CD4-positive, alpha-beta T cell treated with Interferon gamma for 1 hour (primary cell): ENCODE data around the gene PISD.

Experiments used
- DNase-seq: peaks from one replicate; pipeline ENCODE4 v3.0.0-alpha.2; 2020

Gene PISD

DNA sequence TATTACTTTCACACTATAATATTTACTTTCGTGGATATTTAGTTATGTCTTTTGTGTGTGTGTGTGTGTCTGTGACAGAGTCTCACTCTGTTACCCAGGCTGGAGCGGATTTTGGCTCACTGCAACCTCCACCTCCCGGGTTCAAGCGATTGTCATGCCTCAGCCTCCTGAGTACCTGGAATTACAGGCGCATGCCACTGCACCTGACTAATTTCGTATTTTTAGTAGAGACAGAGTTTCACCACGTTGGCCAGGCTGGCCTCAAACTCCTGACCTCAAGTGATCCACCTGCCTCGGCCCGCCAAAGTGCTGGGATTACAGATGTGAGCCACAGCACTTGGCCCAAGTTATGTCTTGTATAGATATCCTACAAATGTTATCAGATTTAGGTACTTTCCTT lies 9.9 kb downstream of the PISD start:
- no peak for DNase-seq

- no peak for DNase-seq
These were observed 10.4 kb downstream of the PISD start for GRCh38 chr22:31651664-31652063.

GRCh38 chr22:31650391-31650790 lies 11.6 kb downstream of the PISD start:
- DNase-seq = no peak

- no peak for DNase-seq
These were observed 14.3 kb downstream of the PISD start for GRCh38 chr22:31647523-31648320.

DNA sequence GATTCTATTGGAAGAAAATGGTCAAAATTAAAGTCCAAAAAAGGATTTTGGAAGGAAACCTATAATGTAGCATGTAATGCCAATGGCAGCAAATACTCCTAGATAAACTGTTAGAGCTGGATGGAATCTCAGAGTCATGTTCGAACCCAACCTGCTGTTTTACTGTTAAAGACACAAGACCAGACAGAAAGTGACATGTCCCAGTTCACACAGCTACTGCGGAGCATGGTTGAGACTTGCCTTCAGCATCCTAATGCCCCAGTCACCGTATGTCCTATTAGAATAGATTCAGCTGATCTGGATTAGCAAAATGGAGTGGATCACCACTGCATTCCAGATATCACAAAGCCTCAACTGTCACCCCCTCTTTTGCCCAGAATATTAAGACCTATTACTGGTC lies 14.9 kb downstream of the PISD start:
- no peak for DNase-seq

DNA sequence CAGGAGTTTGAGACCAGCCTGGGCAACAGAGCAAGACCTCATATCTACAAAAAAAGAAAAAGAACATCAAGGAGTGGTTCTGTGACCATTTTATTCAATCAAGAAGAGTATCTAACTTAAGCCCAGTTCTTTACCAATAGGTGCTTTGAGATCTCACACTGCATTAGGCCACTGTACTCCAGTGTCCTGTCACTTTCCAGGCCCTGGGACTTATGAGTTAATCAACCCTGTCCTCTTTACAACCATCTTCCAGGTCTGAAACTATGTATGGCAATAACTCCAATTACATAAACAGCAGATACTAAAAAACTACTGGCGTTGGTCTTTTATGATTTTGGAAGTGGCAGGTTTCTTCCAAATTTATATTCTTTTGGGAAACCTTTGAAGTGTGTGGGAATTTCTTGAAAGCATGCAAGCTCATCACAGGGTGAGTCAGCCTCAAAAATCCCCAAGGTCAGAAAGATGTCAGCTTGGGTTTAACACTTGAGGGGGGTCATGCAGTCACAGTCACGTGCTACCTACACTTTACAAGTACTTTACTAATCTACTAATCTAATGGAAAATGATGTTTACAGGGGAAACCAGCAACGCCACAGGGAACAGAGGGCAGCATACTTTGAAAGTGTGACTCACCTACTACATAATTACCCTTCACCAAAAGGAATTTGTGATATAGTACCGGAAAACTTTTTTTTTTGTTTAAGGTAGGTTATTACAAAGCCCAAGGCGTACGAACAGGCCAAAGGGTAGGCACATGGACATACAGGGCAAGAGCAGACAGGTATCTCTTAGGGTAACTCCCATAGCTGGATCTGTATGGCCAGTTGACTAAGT lies 15.6 kb downstream of the PISD start:
- DNase-seq = no peak

DNA sequence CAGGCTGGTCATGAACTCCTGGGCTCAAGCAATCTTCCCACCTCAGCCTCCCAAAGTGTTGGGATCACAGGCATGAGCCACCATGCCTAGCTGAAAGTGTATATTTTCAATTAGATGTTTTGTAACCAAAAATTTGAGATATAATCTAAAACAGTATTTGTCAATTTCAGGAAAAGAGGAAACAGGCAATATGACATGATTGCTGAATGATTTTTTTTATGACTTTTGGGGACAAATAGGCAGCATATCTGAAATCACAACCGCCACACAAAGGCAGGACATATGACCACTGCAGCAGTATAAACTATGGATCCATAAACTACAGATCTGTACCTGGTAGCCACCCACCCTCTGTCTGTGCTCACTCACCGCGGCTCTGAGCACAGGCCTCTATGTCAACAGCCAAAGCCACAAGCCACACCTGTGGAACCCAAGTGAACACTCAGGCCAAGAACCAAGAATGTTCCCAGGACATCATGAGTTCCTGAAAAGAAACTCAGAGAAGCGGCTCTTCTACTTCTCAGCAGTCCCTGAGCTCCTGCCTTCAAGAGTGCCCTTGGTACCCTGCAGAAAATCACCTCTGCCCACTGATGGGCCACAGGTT lies 22.5 kb downstream of the PISD start:
- no peak for DNase-seq

GRCh38 chr22:31637891-31638618 lies 24.0 kb downstream of the PISD start:
- DNase-seq = peak; percentile 59

- DNase-seq = peak; percentile 53
These were observed 24.5 kb downstream of the PISD start for GRCh38 chr22:31637447-31637890.

GRCh38 chr22:31635638-31636306 lies 26.2 kb downstream of the PISD start:
- DNase-seq = no peak

GRCh38 chr22:31631436-31631835 lies 30.6 kb downstream of the PISD start:
- DNase-seq = no peak

DNA sequence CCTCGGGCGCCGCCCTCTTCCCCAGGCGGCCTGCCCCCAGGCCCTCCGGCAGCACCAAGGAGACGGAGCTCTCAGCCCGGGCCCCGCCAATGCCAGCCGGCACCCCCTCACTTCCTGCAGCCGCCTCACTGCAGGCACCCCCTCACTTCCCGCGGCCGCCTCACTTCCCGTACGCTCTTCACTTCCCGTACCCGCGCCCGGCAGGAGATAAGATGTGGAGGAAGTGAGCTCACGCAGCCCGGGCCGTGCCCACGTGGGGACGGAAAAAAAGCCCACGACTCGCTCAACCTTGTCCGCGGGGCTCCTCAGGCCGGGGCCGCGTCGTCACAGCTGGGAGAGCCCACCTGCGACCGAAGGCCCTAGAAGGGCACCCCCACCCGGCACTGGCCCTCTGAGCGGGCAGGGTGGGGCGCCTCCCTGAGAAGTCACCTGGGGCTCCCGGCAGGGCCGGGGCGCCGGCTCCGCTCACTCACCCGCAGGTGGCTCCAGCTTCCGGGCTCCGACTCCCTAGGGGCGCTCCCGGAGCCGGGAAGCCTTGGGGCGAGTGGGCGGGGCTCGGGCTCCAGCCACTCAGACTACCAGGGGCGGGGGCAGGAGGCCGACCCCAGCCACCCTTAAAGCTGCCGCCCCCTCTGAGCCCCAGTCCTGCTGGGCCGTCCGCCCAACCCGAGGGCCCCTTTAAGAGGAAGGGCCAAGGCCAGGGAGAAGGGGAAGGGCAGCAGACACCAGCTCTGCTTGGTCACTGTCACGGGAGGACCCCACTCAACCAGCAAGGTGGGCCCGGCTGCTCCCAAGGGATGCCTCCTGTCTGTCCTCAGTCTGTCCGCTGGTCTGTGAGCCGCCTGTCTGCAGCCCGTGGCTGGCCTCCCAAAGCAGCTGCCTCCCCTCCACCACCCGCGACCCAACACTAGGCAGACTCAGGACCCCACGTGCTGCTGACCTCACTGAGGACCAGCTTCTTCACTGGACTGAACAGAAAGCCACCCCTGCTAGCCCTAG lies 31.4 kb downstream of the PISD start:
- DNase-seq = peak; percentile 91

- DNase-seq = no peak
These were observed 32.3 kb downstream of the PISD start for GRCh38 chr22:31629741-31630184.

- DNase-seq = no peak
These were observed 32.9 kb downstream of the PISD start for GRCh38 chr22:31628969-31629708.

DNA sequence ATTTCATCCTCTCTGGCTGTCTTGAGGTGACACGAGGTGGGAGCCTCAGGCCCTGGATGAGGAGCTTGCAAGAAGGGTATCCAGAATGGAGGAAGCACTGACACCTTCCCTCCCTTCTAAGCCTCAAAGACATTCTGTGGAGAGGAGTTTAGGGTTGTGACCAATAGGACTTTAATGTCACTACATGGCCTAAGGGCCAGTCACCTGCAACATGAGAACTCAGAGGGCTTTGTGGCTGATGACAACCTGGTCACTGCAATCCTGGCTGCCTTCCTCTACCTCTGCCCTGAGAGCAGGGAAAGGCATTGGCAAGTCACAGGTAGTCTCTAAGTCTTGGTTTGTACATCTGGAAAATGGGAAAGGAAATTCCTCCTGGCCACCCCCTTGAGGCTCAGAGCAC lies 33.7 kb downstream of the PISD start:
- no peak for DNase-seq

DNA sequence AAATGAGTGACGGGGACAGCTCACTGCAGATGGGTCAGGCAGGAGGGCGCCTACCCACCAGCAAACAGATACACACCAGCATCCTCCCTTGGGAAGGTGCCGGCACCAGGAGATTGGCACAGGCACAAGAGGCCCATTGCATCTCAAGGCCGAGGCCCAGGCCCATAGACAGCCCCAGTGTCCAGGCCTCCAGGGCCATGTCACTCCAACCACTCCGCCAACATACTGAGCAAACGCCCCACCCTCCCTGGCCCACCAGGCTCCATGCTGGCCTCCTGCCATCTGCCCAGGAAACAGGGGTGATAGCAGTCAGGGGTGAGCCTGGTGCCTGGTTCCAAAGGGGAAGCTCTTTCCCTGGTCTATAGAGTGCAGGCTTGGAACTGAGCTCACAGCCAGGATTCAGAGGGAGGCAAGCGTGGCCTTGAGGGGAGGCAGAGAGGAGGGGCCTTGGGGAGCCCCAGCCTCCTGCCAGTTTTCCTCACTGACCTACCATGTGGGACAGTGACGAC lies 34.7 kb downstream of the PISD start:
- DNase-seq = no peak

GRCh38 chr22:31626427-31627150 lies 35.4 kb downstream of the PISD start:
- no peak for DNase-seq

GRCh38 chr22:31625661-31626426 lies 36.2 kb downstream of the PISD start:
- no peak for DNase-seq

DNA sequence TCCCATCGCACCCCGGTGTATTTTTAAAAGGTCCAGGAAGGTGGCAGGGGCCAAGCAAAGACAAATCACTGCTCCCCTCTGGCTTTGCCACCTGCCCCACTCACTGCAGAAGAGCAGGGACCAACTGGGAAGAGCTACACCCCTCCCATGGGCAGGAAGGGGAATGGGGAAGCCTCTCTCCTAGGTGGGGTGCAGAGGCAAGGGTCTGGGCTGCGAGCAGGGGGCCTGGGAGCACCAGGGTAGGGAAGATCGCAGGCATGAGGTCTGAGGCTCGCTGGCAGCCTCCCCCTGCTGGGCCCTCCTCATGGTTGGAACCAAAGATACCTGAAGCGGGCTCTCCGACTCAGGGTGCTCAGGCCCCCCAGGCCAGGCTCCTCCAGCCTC lies 36.8 kb downstream of the PISD start:
- no peak for DNase-seq
